Loucy (cell line): ENCODE data around the gene SCRT2.

Source experiments
- CTCF ChIP-seq: fragments of 200-600 bp; sonication (generic); conservative IDR thresholded peaks from 2 replicates; pipeline ENCODE4 v1.5.1; 2014; ENCODE audit warnings: mild to moderate bottlenecking, antibody characterized with exemption, low read length
- EZH2phosphoT487 ChIP-seq: fragments of 200-600 bp; IDR thresholded peaks from 2 replicates; pipeline ENCODE4 v1.6.1; 2018; ENCODE audit warnings: antibody characterized with exemption, mild to moderate bottlenecking, moderate library complexity, borderline replicate concordance

GRCh38 chr20:623021-623420 is 52.6 kb downstream of the SCRT2 start:
- TF ChIP-seq CTCF (no peak), EZH2phosphoT487 (no peak)
